Measurements from ENCODE around the gene CRADD.

Gene CRADD

DNA sequence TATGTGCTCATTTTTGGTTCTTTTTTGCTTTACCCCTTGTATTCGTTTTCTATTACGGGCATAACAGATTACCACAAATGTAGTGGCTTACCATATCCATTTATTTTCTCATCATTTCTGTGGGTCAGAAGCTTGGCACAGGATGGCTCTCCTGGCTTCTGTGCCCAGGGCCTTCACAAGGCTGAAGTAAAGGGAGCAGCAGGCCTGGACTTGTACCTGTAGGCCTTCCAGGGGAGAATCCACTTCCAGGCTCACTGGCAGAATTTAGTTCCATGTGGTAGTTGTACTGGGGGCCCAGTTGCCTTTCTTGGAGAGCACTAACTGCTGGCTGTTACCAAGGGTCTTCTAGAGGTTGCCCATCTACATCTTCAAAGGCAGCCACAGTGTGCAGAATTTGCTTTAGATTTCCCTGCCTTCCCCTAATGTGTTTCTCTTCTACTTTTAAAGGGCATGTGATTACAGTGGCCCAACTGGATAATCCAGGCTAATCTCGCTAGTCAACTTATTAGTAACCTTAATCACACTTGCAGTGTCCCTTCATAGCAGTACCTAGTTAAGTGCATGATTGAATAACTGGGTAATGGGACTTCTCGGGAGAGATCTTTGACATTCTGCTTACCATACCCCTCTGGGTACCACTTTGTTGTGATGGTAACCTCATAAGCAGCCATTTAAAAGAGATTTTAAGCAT lies 67.0 kb downstream of the CRADD start (continued):
- TF ChIP-seq, protein P1, sequence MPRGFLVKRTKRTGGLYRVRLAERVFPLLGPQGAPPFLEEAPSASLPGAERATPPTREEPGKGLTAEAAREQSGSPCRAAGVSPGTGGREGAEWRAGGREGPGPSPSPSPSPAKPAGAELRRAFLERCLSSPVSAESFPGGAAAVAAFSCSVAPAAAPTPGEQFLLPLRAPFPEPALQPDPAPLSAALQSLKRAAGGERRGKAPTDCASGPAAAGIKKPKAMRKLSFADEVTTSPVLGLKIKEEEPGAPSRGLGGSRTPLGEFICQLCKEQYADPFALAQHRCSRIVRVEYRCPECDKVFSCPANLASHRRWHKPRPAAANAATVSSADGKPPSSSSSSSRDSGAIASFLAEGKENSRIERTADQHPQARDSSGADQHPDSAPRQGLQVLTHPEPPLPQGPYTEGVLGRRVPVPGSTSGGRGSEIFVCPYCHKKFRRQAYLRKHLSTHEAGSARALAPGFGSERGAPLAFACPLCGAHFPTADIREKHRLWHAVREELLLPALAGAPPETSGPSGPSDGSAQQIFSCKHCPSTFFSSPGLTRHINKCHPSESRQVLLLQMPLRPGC (tag by site-specific recombination; IDR thresholded peaks at IDR 0.05): no peak

DNA sequence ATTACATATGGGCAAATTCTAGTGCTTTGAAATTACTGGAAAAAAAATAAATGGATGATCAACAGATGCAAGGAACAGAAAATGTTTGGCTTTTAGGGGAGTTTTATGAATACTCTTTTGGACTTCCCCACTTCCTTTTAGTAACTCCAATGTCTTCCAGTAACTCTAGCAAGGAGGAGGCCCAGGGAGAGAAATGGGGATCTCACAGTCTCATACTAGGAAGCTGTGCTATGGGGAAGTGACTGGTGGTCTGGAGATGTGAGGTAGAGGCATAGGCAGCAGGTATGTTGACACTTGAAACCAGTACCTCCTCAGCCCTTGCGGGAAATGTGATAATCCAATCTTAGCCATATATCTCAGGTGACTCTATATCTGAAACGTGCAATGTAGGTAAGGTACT lies 68.1 kb downstream of the CRADD start:
- Histone ChIP-seq H3K4me3 (ENCODE audit: low read depth, low read length) (no peak overlapping the region), H3K36me3 (ENCODE audit: control insufficient read depth in 2 of 2, insufficient read depth in 1 of 2, low read length in 2 of 2) (no peaks in the 10 kb centered on the region), H3K4me1 (ENCODE audit: control insufficient read depth, insufficient read depth, low read length) (peaks cover 3% of the 10 kb centered on the region; the same call in 1 of the 2 replicates), H3K9me3 (ENCODE audit: control insufficient read depth, insufficient read depth, low read depth, low read length) (no peaks in the 10 kb centered on the region), H3K27ac (ENCODE audit: extremely low read depth, low read depth, low read length) (no peak overlapping the region)
- CTCF ChIA-PET: no interaction called here
- no peak for TF ChIP-seq ZNF629 (tag by site-specific recombination; IDR thresholded peaks at IDR 0.05)
- TF ChIP-seq ZNF549 (tag by site-specific recombination; IDR thresholded peaks at IDR 0.05): no peak
- TF ChIP-seq, protein P1 (tag by site-specific recombination; IDR thresholded peaks at IDR 0.05): no peak
- TF ChIP-seq, protein P2, sequence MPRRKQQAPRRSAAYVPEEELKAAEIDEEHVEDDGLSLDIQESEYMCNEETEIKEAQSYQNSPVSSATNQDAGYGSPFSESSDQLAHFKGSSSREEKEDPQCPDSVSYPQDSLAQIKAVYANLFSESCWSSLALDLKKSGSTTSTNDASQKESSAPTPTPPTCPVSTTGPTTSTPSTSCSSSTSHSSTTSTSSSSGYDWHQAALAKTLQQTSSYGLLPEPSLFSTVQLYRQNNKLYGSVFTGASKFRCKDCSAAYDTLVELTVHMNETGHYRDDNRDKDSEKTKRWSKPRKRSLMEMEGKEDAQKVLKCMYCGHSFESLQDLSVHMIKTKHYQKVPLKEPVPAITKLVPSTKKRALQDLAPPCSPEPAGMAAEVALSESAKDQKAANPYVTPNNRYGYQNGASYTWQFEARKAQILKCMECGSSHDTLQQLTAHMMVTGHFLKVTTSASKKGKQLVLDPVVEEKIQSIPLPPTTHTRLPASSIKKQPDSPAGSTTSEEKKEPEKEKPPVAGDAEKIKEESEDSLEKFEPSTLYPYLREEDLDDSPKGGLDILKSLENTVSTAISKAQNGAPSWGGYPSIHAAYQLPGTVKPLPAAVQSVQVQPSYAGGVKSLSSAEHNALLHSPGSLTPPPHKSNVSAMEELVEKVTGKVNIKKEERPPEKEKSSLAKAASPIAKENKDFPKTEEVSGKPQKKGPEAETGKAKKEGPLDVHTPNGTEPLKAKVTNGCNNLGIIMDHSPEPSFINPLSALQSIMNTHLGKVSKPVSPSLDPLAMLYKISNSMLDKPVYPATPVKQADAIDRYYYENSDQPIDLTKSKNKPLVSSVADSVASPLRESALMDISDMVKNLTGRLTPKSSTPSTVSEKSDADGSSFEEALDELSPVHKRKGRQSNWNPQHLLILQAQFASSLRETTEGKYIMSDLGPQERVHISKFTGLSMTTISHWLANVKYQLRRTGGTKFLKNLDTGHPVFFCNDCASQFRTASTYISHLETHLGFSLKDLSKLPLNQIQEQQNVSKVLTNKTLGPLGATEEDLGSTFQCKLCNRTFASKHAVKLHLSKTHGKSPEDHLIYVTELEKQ (tag by site-specific recombination; IDR thresholded peaks at IDR 0.05; ENCODE audit: borderline replicate concordance): no peak
- TF ChIP-seq ZNF404 (tag by site-specific recombination; IDR thresholded peaks at IDR 0.05): no peak
- TF ChIP-seq ZNF626 (tag by site-specific recombination; IDR thresholded peaks at IDR 0.05): no peak
- TF ChIP-seq, protein P3, sequence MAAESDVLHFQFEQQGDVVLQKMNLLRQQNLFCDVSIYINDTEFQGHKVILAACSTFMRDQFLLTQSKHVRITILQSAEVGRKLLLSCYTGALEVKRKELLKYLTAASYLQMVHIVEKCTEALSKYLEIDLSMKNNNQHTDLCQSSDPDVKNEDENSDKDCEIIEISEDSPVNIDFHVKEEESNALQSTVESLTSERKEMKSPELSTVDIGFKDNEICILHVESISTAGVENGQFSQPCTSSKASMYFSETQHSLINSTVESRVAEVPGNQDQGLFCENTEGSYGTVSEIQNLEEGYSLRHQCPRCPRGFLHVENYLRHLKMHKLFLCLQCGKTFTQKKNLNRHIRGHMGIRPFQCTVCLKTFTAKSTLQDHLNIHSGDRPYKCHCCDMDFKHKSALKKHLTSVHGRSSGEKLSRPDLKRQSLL (tag by site-specific recombination; IDR thresholded peaks at IDR 0.05): no peak
- TF ChIP-seq MZF1 (tag by site-specific recombination; IDR thresholded peaks at IDR 0.05; ENCODE audit: borderline replicate concordance): no peak
- TF ChIP-seq KLF1 (tag by site-specific recombination; IDR thresholded peaks at IDR 0.05): no peak
- TF ChIP-seq, protein P4, sequence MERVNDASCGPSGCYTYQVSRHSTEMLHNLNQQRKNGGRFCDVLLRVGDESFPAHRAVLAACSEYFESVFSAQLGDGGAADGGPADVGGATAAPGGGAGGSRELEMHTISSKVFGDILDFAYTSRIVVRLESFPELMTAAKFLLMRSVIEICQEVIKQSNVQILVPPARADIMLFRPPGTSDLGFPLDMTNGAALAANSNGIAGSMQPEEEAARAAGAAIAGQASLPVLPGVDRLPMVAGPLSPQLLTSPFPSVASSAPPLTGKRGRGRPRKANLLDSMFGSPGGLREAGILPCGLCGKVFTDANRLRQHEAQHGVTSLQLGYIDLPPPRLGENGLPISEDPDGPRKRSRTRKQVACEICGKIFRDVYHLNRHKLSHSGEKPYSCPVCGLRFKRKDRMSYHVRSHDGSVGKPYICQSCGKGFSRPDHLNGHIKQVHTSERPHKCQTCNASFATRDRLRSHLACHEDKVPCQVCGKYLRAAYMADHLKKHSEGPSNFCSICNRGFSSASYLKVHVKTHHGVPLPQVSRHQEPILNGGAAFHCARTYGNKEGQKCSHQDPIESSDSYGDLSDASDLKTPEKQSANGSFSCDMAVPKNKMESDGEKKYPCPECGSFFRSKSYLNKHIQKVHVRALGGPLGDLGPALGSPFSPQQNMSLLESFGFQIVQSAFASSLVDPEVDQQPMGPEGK (tag by site-specific recombination; IDR thresholded peaks at IDR 0.05): no peak
- no peak for TF ChIP-seq ZBTB7A (tag by site-specific recombination; IDR thresholded peaks at IDR 0.05; ENCODE audit: low read depth)
- TF ChIP-seq FEZF1 (tag by site-specific recombination; IDR thresholded peaks at IDR 0.05): no peak
- TF ChIP-seq, protein P5, sequence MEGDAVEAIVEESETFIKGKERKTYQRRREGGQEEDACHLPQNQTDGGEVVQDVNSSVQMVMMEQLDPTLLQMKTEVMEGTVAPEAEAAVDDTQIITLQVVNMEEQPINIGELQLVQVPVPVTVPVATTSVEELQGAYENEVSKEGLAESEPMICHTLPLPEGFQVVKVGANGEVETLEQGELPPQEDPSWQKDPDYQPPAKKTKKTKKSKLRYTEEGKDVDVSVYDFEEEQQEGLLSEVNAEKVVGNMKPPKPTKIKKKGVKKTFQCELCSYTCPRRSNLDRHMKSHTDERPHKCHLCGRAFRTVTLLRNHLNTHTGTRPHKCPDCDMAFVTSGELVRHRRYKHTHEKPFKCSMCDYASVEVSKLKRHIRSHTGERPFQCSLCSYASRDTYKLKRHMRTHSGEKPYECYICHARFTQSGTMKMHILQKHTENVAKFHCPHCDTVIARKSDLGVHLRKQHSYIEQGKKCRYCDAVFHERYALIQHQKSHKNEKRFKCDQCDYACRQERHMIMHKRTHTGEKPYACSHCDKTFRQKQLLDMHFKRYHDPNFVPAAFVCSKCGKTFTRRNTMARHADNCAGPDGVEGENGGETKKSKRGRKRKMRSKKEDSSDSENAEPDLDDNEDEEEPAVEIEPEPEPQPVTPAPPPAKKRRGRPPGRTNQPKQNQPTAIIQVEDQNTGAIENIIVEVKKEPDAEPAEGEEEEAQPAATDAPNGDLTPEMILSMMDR (tag by site-specific recombination; IDR thresholded peaks at IDR 0.05): no peak
- no peak for TF ChIP-seq YY2 (tag by site-specific recombination; IDR thresholded peaks at IDR 0.05)
- TF ChIP-seq PRDM1 (tag by site-specific recombination; IDR thresholded peaks at IDR 0.05): no peak
- POLR2A ChIA-PET: no interaction called here

All from HEK293 (cell line).